Lower leg skin (tissue), 3 donors: ENCODE results near the gene HSF5.

Source experiments
- POLR2A ChIP-seq, 2 donors: fragments of 450-650 bp; IDR thresholded peaks; one replicate each; pipeline ENCODE4 v1.6.1; 2016 to 2017; ENCODE audit warnings: antibody characterized with exemption in 2 of 2, mild to moderate bottlenecking in 1 of 2, moderate library complexity in 1 of 2
- TF ChIP-seq, protein P1 (sequence below), 3 donors: fragments of 450-650 bp; IDR thresholded peaks; one replicate each; pipeline ENCODE4 v1.5.1; 2016; ENCODE audit warnings: antibody characterized with exemption in 3 of 3, mild to moderate bottlenecking in 3 of 3, moderate library complexity in 2 of 3

DNA sequence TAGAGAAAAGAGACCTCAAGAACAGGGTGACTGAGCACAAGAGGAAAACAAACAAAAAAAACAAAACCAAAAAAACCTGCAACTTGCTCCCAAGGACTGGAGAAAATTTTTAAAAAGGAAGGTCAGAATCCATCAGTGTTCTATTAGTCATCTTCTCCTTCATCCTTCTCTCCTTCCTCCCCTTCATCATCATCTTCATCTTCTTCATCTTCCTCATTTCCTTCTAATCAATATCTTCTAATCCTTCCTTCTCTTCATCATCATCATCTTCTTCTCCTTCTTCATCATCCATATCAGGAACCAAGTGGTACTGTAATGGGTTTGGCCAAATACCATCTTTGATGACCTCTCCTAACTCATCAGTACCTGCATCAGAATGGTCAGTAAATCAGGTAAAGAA, 12.2 kb downstream of the HSF5 start:
- TF ChIP-seq, protein P1, sequence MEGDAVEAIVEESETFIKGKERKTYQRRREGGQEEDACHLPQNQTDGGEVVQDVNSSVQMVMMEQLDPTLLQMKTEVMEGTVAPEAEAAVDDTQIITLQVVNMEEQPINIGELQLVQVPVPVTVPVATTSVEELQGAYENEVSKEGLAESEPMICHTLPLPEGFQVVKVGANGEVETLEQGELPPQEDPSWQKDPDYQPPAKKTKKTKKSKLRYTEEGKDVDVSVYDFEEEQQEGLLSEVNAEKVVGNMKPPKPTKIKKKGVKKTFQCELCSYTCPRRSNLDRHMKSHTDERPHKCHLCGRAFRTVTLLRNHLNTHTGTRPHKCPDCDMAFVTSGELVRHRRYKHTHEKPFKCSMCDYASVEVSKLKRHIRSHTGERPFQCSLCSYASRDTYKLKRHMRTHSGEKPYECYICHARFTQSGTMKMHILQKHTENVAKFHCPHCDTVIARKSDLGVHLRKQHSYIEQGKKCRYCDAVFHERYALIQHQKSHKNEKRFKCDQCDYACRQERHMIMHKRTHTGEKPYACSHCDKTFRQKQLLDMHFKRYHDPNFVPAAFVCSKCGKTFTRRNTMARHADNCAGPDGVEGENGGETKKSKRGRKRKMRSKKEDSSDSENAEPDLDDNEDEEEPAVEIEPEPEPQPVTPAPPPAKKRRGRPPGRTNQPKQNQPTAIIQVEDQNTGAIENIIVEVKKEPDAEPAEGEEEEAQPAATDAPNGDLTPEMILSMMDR (IDR thresholded peaks at IDR 0.05) = no peak
- no peak for TF ChIP-seq POLR2A (IDR thresholded peaks at IDR 0.05)
